Kidney (tissue), 14 donors: ENCODE data around the gene IPP. TPM values are rescaled to one million over a fixed set of nuclear protein-coding genes. Genes with fewer than 3 reads are reported as not detected.
"Not testable (repeated sequence)": the region's sequence is repeated elsewhere in the genome, so short reads cannot be mapped to it uniquely, and the experiment has no call there.

Experiments used
- DNase-seq, 5 donors: peaks; one replicate each; pipeline ENCODE4 v3.0.0-alpha.2; 2013 to 2020
- FAIRE-seq: peaks from 2 replicates; lab custom pipeline; 2012; peaks lifted over from hg19 to GRCh38; lab: Jason Lieb, UNC
- H3K27ac ChIP-seq, 2 donors: one replicate each; pipeline ENCODE4 v1.7.0; 2013; ENCODE audit warnings: low read depth in 2 of 2, low read length in 2 of 2, inconsistent platforms in 1 of 2
- H3K27me3 ChIP-seq: one replicate; pipeline ENCODE4 v1.7.1; 2013; ENCODE audit warnings: low read length, inconsistent platforms; ENCODE audit not compliant: control insufficient read depth, insufficient read depth
- H3K36me3 ChIP-seq, 3 donors: one replicate each; pipeline versions ENCODE4 v1.7.0 to v1.7.1; 2013; ENCODE audit warnings: low read length in 3 of 3, control low read depth in 1 of 3, inconsistent platforms in 1 of 3; ENCODE audit not compliant: insufficient read depth in 3 of 3, control insufficient read depth in 2 of 3
- H3K4me1 ChIP-seq, 3 donors: one replicate each; pipeline versions ENCODE4 v1.7.0 to v1.7.1; 2013; ENCODE audit warnings: low read length in 3 of 3, inconsistent platforms in 1 of 3, low read depth in 1 of 3; ENCODE audit not compliant: control insufficient read depth in 2 of 3, insufficient read depth in 2 of 3
- H3K4me3 ChIP-seq, 3 donors: one replicate each; pipeline versions ENCODE4 v1.7.0 to v1.8.1; 2013; ENCODE audit warnings: low read length in 3 of 3, control low read depth in 1 of 3, inconsistent platforms in 1 of 3
- H3K9ac ChIP-seq, 3 donors: one replicate each; pipeline versions ENCODE4 v1.7.0 to v1.7.1; 2013; ENCODE audit warnings: low read length in 3 of 3, control low read depth in 1 of 3, inconsistent platforms in 1 of 3
- H3K9me3 ChIP-seq, 3 donors: one replicate each; pipeline versions ENCODE4 v1.7.0 to v1.7.1; 2013; ENCODE audit warnings: low read length in 3 of 3, control low read depth in 1 of 3, inconsistent platforms in 1 of 3; ENCODE audit not compliant: control insufficient read depth in 2 of 3, insufficient read depth in 1 of 3
- intact Hi-C: fragments of 100-400 bp; cut with DNase I; formaldehyde crosslinking; loops from one replicate; pipeline ENCODE4 v1.11.1; 2022
- polyA plus RNA-seq: library from polyadenylated mRNA; stranded (reverse); fragments of 350-450 nt; fragmentation: Illumina TruSeq; extraction: RNeasy Lipid Tissue Mini Kit (QIAGEN cat#74804); gene quantifications from one replicate; pipeline ENCODE4 v1.2.3, GENCODE V29; 2014; ENCODE audit warnings: low read depth, low replicate concordance; ENCODE audit not compliant: insufficient read depth
- total RNA-seq: library from RNA; stranded (reverse); fragmentation: NEBNext Ultra II Directional; extraction: Animal tissue kit (Norgen Biotek cat#: 25700); gene quantifications from one replicate; pipeline ENCODE4 v1.2.1, GENCODE V29; 2021
- TF ChIP-seq, protein P1 (sequence below): IDR thresholded peaks from 3 replicates; pipeline ENCODE4 v1.5.1; 2012; ENCODE audit warnings: mild to moderate bottlenecking, moderate library complexity, borderline replicate concordance; ENCODE audit not compliant: insufficient read depth; ENCODE audit errors: extremely low read depth
- donor health status: control.
- donor health status: control.
- donor health status: control.
- donor health status: control.
- donor health status: control.
- donor health status: DM: yes; HTN: yes; CAD: no.
- donor health status: Normal renal cell carcinoma (clear cell type).

Gene IPP
- total and polyA plus RNA-seq, 2 donors from 2014 or later, result 6.3 to 20.0 TPM

GRCh38 chr1:45704637-45705036 is 45.8 kb downstream of the IPP start:
- Histone ChIP-seq H3K27me3 (no peaks in the 10 kb centered on the region), H3K4me1 (no peaks in the 10 kb centered on the region), H3K27ac (no peak overlapping the region), H3K9ac (no peak overlapping the region), H3K4me3 (no peak overlapping the region), H3K36me3 (peaks cover 0 to 7% (median 0%) of the 10 kb centered on the region in 3 donors), H3K9me3 (no peaks in the 10 kb centered on the region)
- intact Hi-C loops, result no loop called here
- no peak for DNase-seq
- FAIRE-seq, result no peak
- TF ChIP-seq, protein P1, sequence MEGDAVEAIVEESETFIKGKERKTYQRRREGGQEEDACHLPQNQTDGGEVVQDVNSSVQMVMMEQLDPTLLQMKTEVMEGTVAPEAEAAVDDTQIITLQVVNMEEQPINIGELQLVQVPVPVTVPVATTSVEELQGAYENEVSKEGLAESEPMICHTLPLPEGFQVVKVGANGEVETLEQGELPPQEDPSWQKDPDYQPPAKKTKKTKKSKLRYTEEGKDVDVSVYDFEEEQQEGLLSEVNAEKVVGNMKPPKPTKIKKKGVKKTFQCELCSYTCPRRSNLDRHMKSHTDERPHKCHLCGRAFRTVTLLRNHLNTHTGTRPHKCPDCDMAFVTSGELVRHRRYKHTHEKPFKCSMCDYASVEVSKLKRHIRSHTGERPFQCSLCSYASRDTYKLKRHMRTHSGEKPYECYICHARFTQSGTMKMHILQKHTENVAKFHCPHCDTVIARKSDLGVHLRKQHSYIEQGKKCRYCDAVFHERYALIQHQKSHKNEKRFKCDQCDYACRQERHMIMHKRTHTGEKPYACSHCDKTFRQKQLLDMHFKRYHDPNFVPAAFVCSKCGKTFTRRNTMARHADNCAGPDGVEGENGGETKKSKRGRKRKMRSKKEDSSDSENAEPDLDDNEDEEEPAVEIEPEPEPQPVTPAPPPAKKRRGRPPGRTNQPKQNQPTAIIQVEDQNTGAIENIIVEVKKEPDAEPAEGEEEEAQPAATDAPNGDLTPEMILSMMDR, result no peak

- Histone ChIP-seq H3K9me3 (no peaks in the 10 kb centered on the region), H3K9ac (no peak overlapping the region), H3K4me1 (no peaks in the 10 kb centered on the region), H3K27me3 (no peaks in the 10 kb centered on the region), H3K36me3 (peaks cover 3 to 8% (median 4%) of the 10 kb centered on the region in 3 donors), H3K4me3 (no peak overlapping the region), H3K27ac (no peak overlapping the region)
- TF ChIP-seq, protein P1, result no peak
- no peak for DNase-seq
- intact Hi-C loops, result no loop called here
- FAIRE-seq, result no peak
These were observed 55.6 kb downstream of the IPP start for GRCh38 chr1:45694823-45695222.

GRCh38 chr1:45693811-45694210 is 56.6 kb downstream of the IPP start:
- H3K36me3 ChIP-seq, FAIRE-seq, H3K27ac ChIP-seq, intact Hi-C loops, H3K4me3 ChIP-seq, H3K9ac ChIP-seq, H3K9me3 ChIP-seq, DNase-seq, H3K4me1 ChIP-seq, H3K27me3 ChIP-seq: not testable (repeated sequence)

DNA sequence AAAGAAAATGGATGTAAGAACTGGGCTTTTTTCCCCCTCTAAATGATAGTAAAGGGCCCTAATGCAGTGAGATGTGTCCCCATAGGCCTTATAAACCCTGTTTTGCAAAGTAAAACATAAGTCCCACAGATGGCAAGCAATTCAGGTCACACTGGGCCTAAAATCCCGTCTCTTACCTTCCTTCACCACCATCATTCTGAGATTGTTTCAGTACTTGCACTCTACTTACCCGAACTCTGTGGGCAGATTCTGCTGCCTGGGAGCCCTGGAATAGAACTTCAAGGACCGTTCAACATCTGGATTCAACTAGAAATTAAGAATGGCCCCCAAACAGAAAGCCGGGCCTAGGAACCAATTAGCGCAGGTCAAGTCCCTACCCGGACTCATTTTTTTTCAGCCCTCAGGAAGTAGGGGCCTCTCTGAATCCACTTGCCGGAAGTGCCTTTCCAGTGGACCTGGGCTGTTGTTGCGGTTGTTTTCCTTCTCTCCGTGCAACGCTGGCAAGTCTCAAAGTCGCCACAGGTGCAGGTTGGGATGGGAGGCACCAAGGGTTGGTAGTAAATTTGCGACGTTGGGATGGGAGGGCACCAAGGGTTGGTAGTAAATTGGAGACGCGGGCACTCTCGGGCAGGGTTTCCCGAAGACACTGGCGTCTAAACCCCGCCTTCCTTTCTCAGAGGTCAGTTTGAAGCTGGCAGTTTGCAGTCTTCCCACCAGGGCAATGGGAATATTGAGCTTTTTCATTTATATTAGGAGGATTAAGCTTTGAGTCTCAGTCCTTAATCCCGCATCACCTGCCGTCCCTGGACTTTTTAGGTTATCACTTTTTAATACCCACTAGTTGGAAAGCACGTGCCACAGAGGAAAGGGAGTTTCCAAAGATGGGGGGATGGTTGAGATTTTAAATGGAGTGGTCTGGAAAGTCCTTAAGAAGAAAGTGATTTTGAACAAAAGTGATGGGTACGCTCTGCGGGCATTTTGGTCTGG is 62.4 kb downstream of the IPP start, which contains the start of gene TMEM69:
TSS of gene TMEM69 (plus strand) at position 428 of the 987 bp plus-strand sequence. CDS start 2,888 bp downstream, outside the sequence.
- FAIRE-seq, result no peak
- DNase-seq, result peak; percentile 84 to 96 (median 90)
- intact Hi-C loops, result no loop called here
- Histone ChIP-seq H3K27ac (peak within 1 kb of the TSS; percentile 97 to 98), H3K4me3 (peak within 1 kb of the TSS; percentile 91 to 99 (median 92)), H3K9me3 (no peaks in the 10 kb centered on the region), H3K9ac (peak within 1 kb of the TSS; percentile 81 to 98 (median 93)), H3K4me1 (peaks cover 0 to 3% (median 2%) of the 10 kb centered on the region in 3 donors), H3K27me3 (no peaks in the 10 kb centered on the region), H3K36me3 (peaks cover 0 to 2% (median 0%) of the 10 kb centered on the region in 3 donors)
- TF ChIP-seq, protein P1, result no peak
